Fibroblast of skin of scalp (primary cell): ENCODE measurements around the gene CEACAM5.
A peak's percentile ranks its signal among the peaks of the same experiment; 100 is the strongest.
"Not testable (repeated sequence)": the region's sequence is repeated elsewhere in the genome, so short reads cannot be mapped to it uniquely, and the experiment has no call there.

Experiments used
- DNase-seq: peaks from one replicate; pipeline ENCODE4 v3.0.0-alpha.2; 2013

CEACAM5 gene

GRCh38 chr19:41740415-41741243, 32.2 kb downstream of the CEACAM5 start:
- no peak for DNase-seq

- DNase-seq, result no peak
These were observed 32.8 kb downstream of the CEACAM5 start for GRCh38 chr19:41741244-41741554.

GRCh38 chr19:41744850-41745249, 36.4 kb downstream of the CEACAM5 start:
- no peak for DNase-seq

- DNase-seq, result no peak
These were observed 37.3 kb downstream of the CEACAM5 start for GRCh38 chr19:41745756-41746155.

- DNase-seq, result peak; percentile 37
These were observed 38.3 kb downstream of the CEACAM5 start for GRCh38 chr19:41746593-41747227.

- no peak for DNase-seq
These were observed 39.6 kb downstream of the CEACAM5 start for GRCh38 chr19:41748012-41748411.

- not testable (repeated sequence) for DNase-seq
These were observed 42.1 kb downstream of the CEACAM5 start for GRCh38 chr19:41750248-41751134.

GRCh38 chr19:41753159-41753558, 44.7 kb downstream of the CEACAM5 start:
- DNase-seq, result peak; percentile 2

GRCh38 chr19:41753936-41754529, 45.6 kb downstream of the CEACAM5 start:
- DNase-seq, result peak; percentile 21

GRCh38 chr19:41755328-41755913, 47.0 kb downstream of the CEACAM5 start, which contains the start of gene CEACAM6:
Gene CEACAM6 (plus strand): TSS chr19:41755530. CDS start chr19:41755639, 109 bp downstream.
- DNase-seq, result no peak

- DNase-seq, result no peak
These were observed 50.4 kb downstream of the CEACAM5 start for GRCh38 chr19:41758846-41759245.

- no peak for DNase-seq
These were observed 58.7 kb downstream of the CEACAM5 start for GRCh38 chr19:41767115-41767514.

GRCh38 chr19:41768105-41768504, 59.7 kb downstream of the CEACAM5 start:
- not testable (repeated sequence) for DNase-seq

- DNase-seq, result no peak
These were observed 61.2 kb downstream of the CEACAM5 start for GRCh38 chr19:41769608-41770007.

- no peak for DNase-seq
These were observed 63.0 kb downstream of the CEACAM5 start for GRCh38 chr19:41771410-41771809.

GRCh38 chr19:41774515-41774980, 66.1 kb downstream of the CEACAM5 start:
- DNase-seq, result no peak

GRCh38 chr19:41776700-41777099, 68.3 kb downstream of the CEACAM5 start:
- no peak for DNase-seq
